K562 (cell line): ENCODE results near the gene ADIG. TPM values are rescaled to one million over a fixed set of nuclear protein-coding genes. Genes with fewer than 3 reads are reported as not detected.
A peak's percentile ranks its signal among the peaks of the same experiment; 100 is the strongest.

Experiments
- ARID1B ChIP-seq: fragments of 450-650 bp; IDR thresholded peaks from 2 replicates; pipeline ENCODE4 v1.6.1; 2016; ENCODE audit warnings: antibody characterized with exemption, mild to moderate bottlenecking, inconsistent platforms
- ASH1L ChIP-seq: fragments of 450-650 bp; IDR thresholded peaks from 2 replicates; pipeline ENCODE4 v1.6.1; 2018; ENCODE audit warnings: borderline replicate concordance, mild to moderate bottlenecking, low read depth; ENCODE audit not compliant: partially characterized antibody
- ATF2 ChIP-seq: sonication (generic); formaldehyde crosslinking; IDR thresholded peaks from 2 replicates; pipeline ENCODE4 v1.8.1; 2022; ENCODE audit warnings: missing genetic modification reagents
- BDP1 ChIP-seq: IDR thresholded peaks from 3 replicates; pipeline ENCODE4 v1.6.1; 2011; ENCODE audit not compliant: insufficient read length, insufficient read depth
- CTCFL ChIP-seq: IDR thresholded peaks from 2 replicates; pipeline ENCODE4 v1.6.1; 2011; ENCODE audit warnings: borderline replicate concordance, low read depth, mild to moderate bottlenecking, moderate library complexity, low read length; ENCODE audit not compliant: insufficient read depth, poor library complexity, severe bottlenecking
- DIDO1 ChIP-seq: fragments of 450-650 bp; IDR thresholded peaks from 2 replicates; pipeline ENCODE4 v1.6.1; 2016; ENCODE audit warnings: low read depth, missing biosample characterization, missing genetic modification characterization
- EZH2 ChIP-seq: IDR thresholded peaks from 2 replicates; pipeline ENCODE4 v1.6.1; 2012; ENCODE audit warnings: low read depth, mild to moderate bottlenecking, inconsistent platforms, low read length, borderline replicate concordance
- FOXJ2 ChIP-seq: fragments of 200-800 bp; sonication (Bioruptor generic); IDR thresholded peaks from 2 replicates; pipeline ENCODE4 v1.6.1; 2016; ENCODE audit warnings: missing genetic modification characterization, missing compliant biosample characterization
- GATAD2B ChIP-seq: fragments of 450-650 bp; IDR thresholded peaks from 2 replicates; pipeline ENCODE4 v1.6.1; 2017; ENCODE audit warnings: mild to moderate bottlenecking, borderline replicate concordance
- HMGXB4 ChIP-seq: sonication (generic); formaldehyde crosslinking; IDR thresholded peaks from 2 replicates; pipeline ENCODE4 v1.8.1; 2023; ENCODE audit warnings: mild to moderate bottlenecking, missing genetic modification reagents
- MTA2 ChIP-seq: fragments of 450-650 bp; IDR thresholded peaks from 2 replicates; pipeline ENCODE4 v1.6.1; 2016; ENCODE audit warnings: low read depth
- PTTG1 ChIP-seq: fragments of 450-650 bp; IDR thresholded peaks from 2 replicates; pipeline ENCODE4 v1.6.1; 2016; ENCODE audit warnings: low read depth, mild to moderate bottlenecking, missing genetic modification characterization, missing compliant biosample characterization
- RB1 ChIP-seq: fragments of 450-650 bp; IDR thresholded peaks from 2 replicates; pipeline ENCODE4 v1.6.1; 2017; ENCODE audit warnings: low read depth, mild to moderate bottlenecking
- SIN3A ChIP-seq, 2 experiments: fragments of 150-350 bp in 1 of 2; IDR thresholded peaks; 2 replicates each; pipeline ENCODE4 v1.6.1; 2011 to 2016; ENCODE audit warnings: borderline replicate concordance in 2 of 2, low read depth in 2 of 2, low read length in 2 of 2, mild to moderate bottlenecking in 2 of 2, moderate library complexity in 2 of 2; ENCODE audit not compliant: control insufficient read depth in 1 of 2
- TBL1XR1 ChIP-seq, 2 experiments: IDR thresholded peaks; 2 replicates each; pipeline ENCODE4 v1.6.1; 2012; ENCODE audit warnings: improper control_type of control experiment in 2 of 2, low read length in 2 of 2, mild to moderate bottlenecking in 1 of 2
- ZBTB49 ChIP-seq: sonication (generic); formaldehyde crosslinking; IDR thresholded peaks from 2 replicates; pipeline ENCODE4 v1.8.0; 2022; ENCODE audit warnings: missing genetic modification reagents, mild to moderate bottlenecking, borderline replicate concordance
- ZNF212 ChIP-seq: fragments of 450-650 bp; formaldehyde crosslinking; IDR thresholded peaks from 2 replicates; pipeline ENCODE4 v1.4.0; 2020; ENCODE audit warnings: mild to moderate bottlenecking
- ZNF507 ChIP-seq: conservative IDR thresholded peaks from 2 replicates; pipeline ENCODE4 v1.6.1; 2017; ENCODE audit warnings: missing genetic modification characterization, missing compliant biosample characterization
- ZNF584 ChIP-seq: fragments of 200-800 bp; sonication (Bioruptor generic); IDR thresholded peaks from 2 replicates; pipeline ENCODE4 v1.6.1; 2016; ENCODE audit warnings: low read depth, mild to moderate bottlenecking, missing genetic modification characterization, missing compliant biosample characterization
- ZNF696 ChIP-seq: fragments of 250-450 bp; sonication (Bioruptor Pico); conservative IDR thresholded peaks from 2 replicates; pipeline ENCODE4 v1.4.0; 2020; ENCODE audit warnings: mild to moderate bottlenecking, moderate library complexity
- ZNF780A ChIP-seq: fragments of 250-450 bp; sonication (Bioruptor Pico); IDR thresholded peaks from 2 replicates; pipeline ENCODE4 v1.5.0; 2021; ENCODE audit warnings: mild to moderate bottlenecking
- polyA plus RNA-seq, 8 experiments: library from polyadenylated mRNA; depleted of rRNA in 4 of 8; stranded (reverse) in 5 of 8; unstranded in 3 of 8; fragments of >200 nt; fragmentation: Nextera tagmentation in 2 of 8; fragmentation: Illumina TruSeq in 1 of 8; extraction: Ambion mirVana in 2 of 8; extraction: Trizol in 1 of 8; gene quantifications; 2 replicates each; pipeline versions ENCODE4 v1.2.1 to v1.2.3, GENCODE V29; 2011 to 2014; ENCODE audit warnings: inconsistent platforms in 1 of 8, missing spikeins in 1 of 8
- total RNA-seq, 7 experiments: library from RNA; depleted of rRNA in 6 of 7; stranded (reverse); fragments of >200 nt in 6 of 7; fragmentation: Illumina TruSeq in 2 of 7; extraction: Trizol in 2 of 7; gene quantifications; 2 replicates each; pipeline versions ENCODE4 v1.2.1 to v1.2.3, GENCODE V29; 2011 to 2021; ENCODE audit warnings: low replicate concordance in 1 of 7

Gene ADIG
- total and polyA plus RNA-seq, 9 of the 15 experiments (the other 6 are each of a cell fraction or from before 2014, with no cell fraction given): not detected

- TF ChIP-seq HMGXB4 (CRISPR knock-in tag) (no peak), FOXJ2 (tag) (no peak), PTTG1 (tag) (no peak), CTCFL (no peak), ZNF584 (CRISPR knock-in tag) (0 out of 2 replicates have a peak, but pooled peaks have one; percentile 45), SIN3A (IDR thresholded peaks at IDR 0.05; ENCODE audit: borderline replicate concordance in 2 of 2, control insufficient read depth in 1 of 2, low read depth in 2 of 2, low read length in 2 of 2) (no peak), ZNF212 (CRISPR knock-in tag) (no peak), DIDO1 (tag) (no peak), EZH2 (no peak), ZNF780A (CRISPR knock-in tag) (no peak), ZNF696 (no peak), RB1 (no peak), ASH1L (peak; percentile 11), BDP1 (no peak), ARID1B (peak; percentile 97), ATF2 (CRISPR knock-in tag) (no peak), ZNF507 (tag) (no peak), ZBTB49 (no peak), GATAD2B (peak; percentile 65), MTA2 (peak; percentile 89), TBL1XR1 (IDR thresholded peaks at IDR 0.05; ENCODE audit: low read length in 2 of 2) (peak in 1 of 2 experiments; percentile 48; a peak in 1 of 4 replicates)
These were observed 17.1 kb upstream of the ADIG start (continued) for GRCh38 chr20:38563802-38564431.
